ENCODE results near the gene UNC5CL.

- TF ChIP-seq POLR2AphosphoS5 (IDR thresholded peaks at IDR 0.05) (no peak), CTCF (IDR thresholded peaks at IDR 0.05) (no peak), POLR2A (IDR thresholded peaks at IDR 0.05) (no peak)
Observed at GRCh38 chr6:41055149-41055548, 16.1 kb upstream of the UNC5CL start.

All from gastroesophageal sphincter (tissue), 3 donors.